Measurements from ENCODE around the gene ZNF524.

The ZNF524 gene

GRCh38 chr19:55618426-55618825 lies 18.3 kb downstream of the ZNF524 start:
- DNase-seq (ENCODE audit: extremely low read depth in 1 of 2, low read depth in 1 of 2): no peak

GRCh38 chr19:55619286-55619685 lies 19.2 kb downstream of the ZNF524 start:
- no peak for DNase-seq (ENCODE audit: extremely low read depth in 1 of 2, low read depth in 1 of 2)

- no peak for DNase-seq (ENCODE audit: extremely low read depth in 1 of 2, low read depth in 1 of 2)
Measured at GRCh38 chr19:55620410-55621204, 20.5 kb downstream of the ZNF524 start.

- no peak for DNase-seq (ENCODE audit: extremely low read depth in 1 of 2, low read depth in 1 of 2)
Measured at GRCh38 chr19:55621205-55621672, 21.2 kb downstream of the ZNF524 start.

- DNase-seq (ENCODE audit: extremely low read depth in 1 of 2, low read depth in 1 of 2): no peak
Measured at GRCh38 chr19:55621673-55622231, 21.7 kb downstream of the ZNF524 start.

GRCh38 chr19:55622242-55622969 lies 22.3 kb downstream of the ZNF524 start:
- no peak for DNase-seq (ENCODE audit: extremely low read depth in 1 of 2, low read depth in 1 of 2)

- DNase-seq (ENCODE audit: extremely low read depth in 1 of 2, low read depth in 1 of 2): no peak
Measured at GRCh38 chr19:55623130-55623529, 23.0 kb downstream of the ZNF524 start.

- DNase-seq (ENCODE audit: extremely low read depth in 1 of 2, low read depth in 1 of 2): no peak
Measured at GRCh38 chr19:55623561-55623960, 23.5 kb downstream of the ZNF524 start.

- peak; percentile 87 to 94 for DNase-seq (ENCODE audit: extremely low read depth in 1 of 2, low read depth in 1 of 2)
Measured at GRCh38 chr19:55624109-55625003, 24.3 kb downstream of the ZNF524 start, which contains the start of gene ZNF784. TSS of gene ZNF784 (minus strand) at chr19:55624566. CDS start at chr19:55624561, 5 bp downstream.

GRCh38 chr19:55625004-55625326 lies 24.9 kb downstream of the ZNF524 start:
- no peak for DNase-seq (ENCODE audit: extremely low read depth in 1 of 2, low read depth in 1 of 2)

GRCh38 chr19:55626350-55626749 lies 26.3 kb downstream of the ZNF524 start:
- DNase-seq (ENCODE audit: extremely low read depth in 1 of 2, low read depth in 1 of 2): no peak

- peak; percentile 67 to 71 for DNase-seq (ENCODE audit: extremely low read depth in 1 of 2, low read depth in 1 of 2)
Measured at GRCh38 chr19:55632463-55632834, 32.4 kb downstream of the ZNF524 start.

- no peak for DNase-seq (ENCODE audit: extremely low read depth in 1 of 2, low read depth in 1 of 2)
Measured at GRCh38 chr19:55633861-55634260, 33.8 kb downstream of the ZNF524 start.

GRCh38 chr19:55635334-55635717 lies 35.2 kb downstream of the ZNF524 start:
- no peak for DNase-seq (ENCODE audit: extremely low read depth in 1 of 2, low read depth in 1 of 2)

GRCh38 chr19:55635856-55636440 lies 35.9 kb downstream of the ZNF524 start:
- no peak for DNase-seq (ENCODE audit: extremely low read depth in 1 of 2, low read depth in 1 of 2)

- DNase-seq (ENCODE audit: extremely low read depth in 1 of 2, low read depth in 1 of 2): no peak
Measured at GRCh38 chr19:55636723-55637122, 36.6 kb downstream of the ZNF524 start.

GRCh38 chr19:55637534-55637933 lies 37.4 kb downstream of the ZNF524 start:
- no peak for DNase-seq (ENCODE audit: extremely low read depth in 1 of 2, low read depth in 1 of 2)

- DNase-seq (ENCODE audit: extremely low read depth in 1 of 2, low read depth in 1 of 2): no peak
Measured at GRCh38 chr19:55638864-55639359, 38.8 kb downstream of the ZNF524 start.

GRCh38 chr19:55640043-55640576 lies 40.0 kb downstream of the ZNF524 start:
- peak in 1 of 2 donors; percentile 53 for DNase-seq (ENCODE audit: extremely low read depth in 1 of 2, low read depth in 1 of 2)
